IMR-90 (cell line): Measurements from ENCODE around the gene TBC1D8. TPM values are rescaled to one million over a fixed set of nuclear protein-coding genes. Genes with fewer than 3 reads are reported as not detected.

Experiments used
- ATAC-seq: fragments of 200-7000 bp; cut with Tn5 transposase; 2 replicates; pipeline ENCODE4 v1.9.1; 2020; ENCODE audit warnings: low read depth, mild to moderate bottlenecking, moderate library complexity
- BruUV-seq: library from RNA; stranded (reverse); fragments of 400-500 nt; replicated peaks from 2 replicates; lab custom pipeline; 2021; lab: Mats Ljungman, UMichigan
- CTCF ChIA-PET: fragments of 300-600 bp; formaldehyde crosslinking; extraction: SDS; loops from one replicate; lab custom pipeline; 2021; ENCODE audit warnings: antibody characterized with exemption; lab: Yijun Ruan, JAX
- POLR2A ChIA-PET: fragments of 300-600 bp; sonication (Branson Sonifier 250); formaldehyde crosslinking; loops from one replicate; lab custom pipeline; 2022; ENCODE audit warnings: antibody characterized with exemption; ENCODE audit not compliant: unreplicated experiment; lab: Charles Lee
- DNase-seq: peaks from one replicate; pipeline ENCODE4 v3.0.0; 2013
- H2AFZ ChIP-seq: replicated peaks from 2 replicates; pipeline ENCODE3; 2013; ENCODE audit warnings: low read length, mild to moderate bottlenecking; ENCODE audit not compliant: poor library complexity
- H2AK5ac ChIP-seq: 2 replicates; pipeline ENCODE4 v1.6.1; 2013; ENCODE audit warnings: low read depth, low read length, inconsistent platforms
- H2AK9ac ChIP-seq: replicated peaks from 2 replicates; pipeline ENCODE3; 2013; ENCODE audit warnings: mild to moderate bottlenecking, low read depth, low read length, moderate library complexity; ENCODE audit not compliant: poor library complexity
- H2BK120ac ChIP-seq: 2 replicates; pipeline ENCODE4 v1.6.1; 2013; ENCODE audit warnings: low read depth, low read length, inconsistent platforms
- H2BK15ac ChIP-seq: 3 replicates; pipeline ENCODE4 v1.6.1; 2013; ENCODE audit warnings: low read depth, low read length, inconsistent platforms
- H2BK20ac ChIP-seq: 2 replicates; pipeline ENCODE4 v1.6.1; 2013; ENCODE audit warnings: low read depth, mild to moderate bottlenecking, inconsistent platforms, low read length, moderate library complexity
- H2BK5ac ChIP-seq: 2 replicates; pipeline ENCODE4 v1.6.1; 2013; ENCODE audit warnings: mild to moderate bottlenecking, low read depth, low read length, inconsistent platforms; ENCODE audit not compliant: poor library complexity, severe bottlenecking
- H3K14ac ChIP-seq: replicated peaks from 2 replicates; pipeline ENCODE4 v1.6.1; 2013; ENCODE audit warnings: low read depth, low read length, inconsistent platforms
- H3K18ac ChIP-seq: 2 replicates; pipeline ENCODE4 v1.6.1; 2013; ENCODE audit warnings: low read depth, low read length, control low read depth
- H3K23ac ChIP-seq: 2 replicates; pipeline ENCODE4 v1.6.1; 2013; ENCODE audit warnings: low read depth, low read length, inconsistent platforms
- H3K27ac ChIP-seq: 2 replicates; pipeline ENCODE4 v1.5.1; 2013; ENCODE audit warnings: mild to moderate bottlenecking, control low read depth, low read length; ENCODE audit not compliant: insufficient read depth
- H3K27me3 ChIP-seq: 2 replicates; pipeline ENCODE4 v1.6.1; 2013; ENCODE audit warnings: low read length; ENCODE audit not compliant: control insufficient read depth, insufficient read depth
- H3K36me3 ChIP-seq: 2 replicates; pipeline ENCODE4 v1.6.1; 2013; ENCODE audit warnings: low read length, mixed read lengths; ENCODE audit not compliant: control insufficient read depth, insufficient read depth
- H3K4ac ChIP-seq: 2 replicates; pipeline ENCODE4 v1.6.1; 2013; ENCODE audit warnings: low read depth, low read length, inconsistent platforms
- H3K4me1 ChIP-seq: 2 replicates; pipeline ENCODE4 v1.6.1; 2013; ENCODE audit warnings: low read length, mixed read lengths; ENCODE audit not compliant: control insufficient read depth, insufficient read depth
- H3K4me2 ChIP-seq: 2 replicates; pipeline ENCODE4 v1.6.1; 2013; ENCODE audit warnings: low read depth, mild to moderate bottlenecking, control low read depth, low read length, moderate library complexity
- H3K4me3 ChIP-seq: 2 replicates; pipeline ENCODE4 v1.5.1; 2013; ENCODE audit warnings: low read depth, mild to moderate bottlenecking, control low read depth, low read length, moderate library complexity; ENCODE audit not compliant: insufficient read depth
- H3K56ac ChIP-seq: 2 replicates; pipeline ENCODE4 v1.6.1; 2013; ENCODE audit warnings: low read length, inconsistent platforms; ENCODE audit not compliant: insufficient read depth; ENCODE audit errors: extremely low read depth
- H3K79me1 ChIP-seq, 2 experiments: 2 replicates each; pipeline ENCODE4 v1.6.1; 2013; ENCODE audit warnings: low read length in 2 of 2, inconsistent platforms in 1 of 2, low read depth in 1 of 2
- H3K9ac ChIP-seq: 2 replicates; pipeline ENCODE4 v1.6.1; 2013; ENCODE audit warnings: low read depth, low read length, control low read depth
- H3K9me1 ChIP-seq: 2 replicates; pipeline ENCODE4 v1.6.1; 2013; ENCODE audit warnings: low read length, inconsistent platforms; ENCODE audit not compliant: insufficient read depth
- H3K9me3 ChIP-seq: 2 replicates; pipeline ENCODE4 v1.6.1; 2013; ENCODE audit warnings: low read length; ENCODE audit not compliant: control insufficient read depth, insufficient read depth
- H4K20me1 ChIP-seq: 2 replicates; pipeline ENCODE4 v1.6.1; 2013; ENCODE audit warnings: low read length, inconsistent platforms; ENCODE audit not compliant: insufficient read depth
- H4K5ac ChIP-seq: 2 replicates; pipeline ENCODE4 v1.6.1; 2013; ENCODE audit warnings: mild to moderate bottlenecking, low read depth, low read length, control low read depth
- H4K8ac ChIP-seq, 2 experiments: 2 replicates each; pipeline ENCODE4 v1.6.1; 2013; ENCODE audit warnings: low read depth in 2 of 2, low read length in 2 of 2, control low read depth in 1 of 2, inconsistent platforms in 1 of 2
- H4K91ac ChIP-seq: 2 replicates; pipeline ENCODE4 v1.6.1; 2013; ENCODE audit warnings: low read depth, low read length, inconsistent platforms; ENCODE audit not compliant: insufficient read depth
- CEBPB ChIP-seq: IDR thresholded peaks from 2 replicates; pipeline ENCODE4 v1.6.1; 2012; ENCODE audit warnings: low read depth, low read length, improper control_type of control experiment
- CTCF ChIP-seq: conservative IDR thresholded peaks from 2 replicates; pipeline ENCODE4 v1.5.1; 2012; ENCODE audit warnings: mild to moderate bottlenecking, low read depth, low read length, improper control_type of control experiment
- RAD21 ChIP-seq: IDR thresholded peaks from 2 replicates; pipeline ENCODE4 v1.6.1; 2012; ENCODE audit warnings: low read length, improper control_type of control experiment
- RFX5 ChIP-seq: IDR thresholded peaks from 2 replicates; pipeline ENCODE4 v1.8.0; 2012; ENCODE audit warnings: low read depth, mild to moderate bottlenecking, low read length, moderate library complexity
- SMC3 ChIP-seq: fragments of 150-350 bp; IDR thresholded peaks from 2 replicates; pipeline ENCODE4 v1.6.1; 2016; ENCODE audit warnings: low read depth, mild to moderate bottlenecking, antibody characterized with exemption, low read length, moderate library complexity
- USF2 ChIP-seq: fragments of 150-350 bp; IDR thresholded peaks from 2 replicates; pipeline ENCODE4 v1.6.1; 2017; ENCODE audit warnings: mild to moderate bottlenecking, antibody characterized with exemption, low read length, low read depth
- WGBS, 2 experiments: methylation state at CpG; one replicate each; pipeline versions ENCODE4 v1.1.5 to v1.1.7; 2013; ENCODE audit warnings: missing lambda C conversion rate in 2 of 2; ENCODE audit not compliant: insufficient read length in 1 of 2; ENCODE audit errors: extremely low coverage in 2 of 2; 5-methylcytosine and 5-hydroxymethylcytosine counted together
- dilution Hi-C: fragments of 300-500 bp; cut with HindIII; formaldehyde crosslinking; loops from one replicate; pipeline ENCODE4 v1.14.3; 2018; ENCODE audit warnings: low sequenced_read_pairs; ENCODE audit not compliant: unreplicated experiment
- in situ Hi-C: fragments of 300-500 bp; cut with MboI; formaldehyde crosslinking; loops from 3 replicates; pipeline ENCODE4 v1.14.3; 2019; ENCODE audit warnings: low sequenced_read_pairs, inconsistent platforms, mixed read lengths
- intact Hi-C: fragments of 100-400 bp; cut with micrococcal nuclease; formaldehyde crosslinking; loops from 2 replicates; pipeline ENCODE4 v1.10.0; 2022
- polyA plus RNA-seq, 3 experiments: library from polyadenylated mRNA; depleted of rRNA; stranded (reverse); fragments of >200 nt; gene quantifications; 2 replicates each; pipeline ENCODE4 v1.2.3, GENCODE V29; 2012; ENCODE audit warnings: low replicate concordance in 1 of 3
- total RNA-seq: library from RNA; depleted of rRNA; stranded (reverse); fragments of >200 nt; gene quantifications from 2 replicates; pipeline ENCODE4 v1.2.3, GENCODE V29; 2012

Gene TBC1D8
- total and polyA plus RNA-seq, 2 of the 4 experiments (the other 2 are of a cell fraction), result 1.3 to 1.5 TPM

GRCh38 chr2:101188683-101189405 is 37.7 kb upstream of the TBC1D8 start:
- no peak overlapping the region for H2BK5ac ChIP-seq
- no peak overlapping the region for H4K8ac ChIP-seq
- no peak overlapping the region for H3K18ac ChIP-seq
- no peak overlapping the region for H4K5ac ChIP-seq
- ATAC-seq (peak; percentile 90), DNase-seq (peak; percentile 44)
- H3K56ac ChIP-seq, result no peak overlapping the region
- H2AFZ ChIP-seq, result no peak overlapping the region
- BruUV-seq, result no TSS peak
- no peak overlapping the region for H3K4me3 ChIP-seq
- dilution Hi-C loops (no loop called here), intact Hi-C loops (loop anchor here (2.0 kb wide), 1 partner anchor 152 kb away; no protein-coding TSS in a partner anchor), in situ Hi-C loops (no loop called here)
- H4K20me1 ChIP-seq, result no peaks in the 10 kb centered on the region
- no peaks in the 10 kb centered on the region for H3K9me1 ChIP-seq
- CTCF ChIA-PET, result interaction anchor here (0.5 to 1.8 kb wide), 15 partner anchors 8 to 898 kb away, joined by 3 to 8 read pairs (median 4); no protein-coding TSS in a partner anchor
- H2BK120ac ChIP-seq, result no peak overlapping the region
- H4K91ac ChIP-seq, result no peak overlapping the region
- H3K27me3 ChIP-seq, result peaks cover 23% of the 10 kb centered on the region
- no peak overlapping the region for H3K4me2 ChIP-seq
- H3K14ac ChIP-seq, result no peak overlapping the region
- H2BK15ac ChIP-seq, result no peak overlapping the region
- H3K4ac ChIP-seq, result no peak overlapping the region
- TF ChIP-seq RAD21, result peak; percentile 62
- TF ChIP-seq SMC3, result peak; percentile 62
- TF ChIP-seq USF2, result no peak
- TF ChIP-seq CTCF, result peak; percentile 64
- no peak for TF ChIP-seq RFX5
- no peak for TF ChIP-seq CEBPB
- no peaks in the 10 kb centered on the region for H3K79me1 ChIP-seq
- no peak overlapping the region for H2BK20ac ChIP-seq
- no peak overlapping the region for H3K9ac ChIP-seq
- H3K9me3 ChIP-seq, result no peaks in the 10 kb centered on the region
- no peak overlapping the region for H3K23ac ChIP-seq
- no peaks in the 10 kb centered on the region for H3K36me3 ChIP-seq
- no peak overlapping the region for H2AK9ac ChIP-seq
- 0% methylated on average over 1 of the region's 5 CpGs; no CpG with 5 or more reads in 1 of the 2 experiments for WGBS, 2 experiments
- no peak overlapping the region for H3K27ac ChIP-seq
- no peaks in the 10 kb centered on the region for H3K4me1 ChIP-seq
- POLR2A ChIA-PET, result no interaction called here
- no peak overlapping the region for H2AK5ac ChIP-seq
